Heart right ventricle (tissue), 16 donors: ENCODE data around the gene ZNF189. TPM values are rescaled to one million over a fixed set of nuclear protein-coding genes. Genes with fewer than 3 reads are reported as not detected.

Source experiments
- ATAC-seq, 8 donors: fragments of 200-7000 bp; cut with Tn5 transposase; one replicate each; pipeline ENCODE4 v1.9.1; 2020; ENCODE audit warnings: mild to moderate bottlenecking in 8 of 8, moderate library complexity in 8 of 8, moderate number of reproducible peaks in 1 of 8
- DNase-seq, 2 donors: peaks; one replicate each; pipeline ENCODE4 v3.0.0-alpha.2; 2020
- H3K27ac ChIP-seq, 10 donors: fragments of 200-600 bp; sonication (generic) in 2 of 10; one replicate each; pipeline versions ENCODE4 v1.5.0 to v1.8.0; 2020 to 2022; ENCODE audit warnings: mild to moderate bottlenecking in 3 of 10
- H3K27me3 ChIP-seq, 7 donors: fragments of 200-600 bp; one replicate each; pipeline ENCODE4 v1.8.0; 2021 to 2022; ENCODE audit warnings: mild to moderate bottlenecking in 2 of 7
- H3K36me3 ChIP-seq, 9 donors: fragments of 200-600 bp; sonication (generic) in 1 of 9; one replicate each; pipeline versions ENCODE4 v1.5.0 to v1.8.0; 2020 to 2022; ENCODE audit warnings: mild to moderate bottlenecking in 2 of 9
- H3K4me1 ChIP-seq, 9 donors: fragments of 200-600 bp; sonication (generic) in 1 of 9; one replicate each; pipeline versions ENCODE4 v1.5.0 to v1.8.0; 2020 to 2022; ENCODE audit warnings: mild to moderate bottlenecking in 4 of 9
- H3K4me3 ChIP-seq, 10 donors: fragments of 200-600 bp; sonication (generic) in 2 of 10; one replicate each; pipeline versions ENCODE4 v1.5.0 to v1.8.0; 2020 to 2022; ENCODE audit warnings: mild to moderate bottlenecking in 7 of 10, moderate library complexity in 2 of 10
- H3K9me3 ChIP-seq, 11 donors: fragments of 200-600 bp in 10 of 11; sonication (generic) in 2 of 11; one replicate each; pipeline versions ENCODE4 v1.5.0 to v1.8.0; 2013 to 2022; ENCODE audit warnings: mild to moderate bottlenecking in 2 of 11, control low read depth in 1 of 11, moderate library complexity in 1 of 11
- CTCF ChIP-seq, 9 donors: fragments of 200-600 bp; sonication (generic) in 2 of 9; IDR thresholded peaks; one replicate each; pipeline versions ENCODE4 v1.5.0 to v1.8.0; 2021 to 2022; ENCODE audit warnings: antibody characterized with exemption in 9 of 9, mild to moderate bottlenecking in 5 of 9, moderate library complexity in 1 of 9
- WGBS, 2 donors: extraction: QIAGEN DNeasy Blood & Tissue Kit; methylation state at CpG; one replicate each; pipeline ENCODE4 v1.1.7; 2013; ENCODE audit warnings: inconsistent platforms in 1 of 2; 5-methylcytosine and 5-hydroxymethylcytosine counted together
- intact Hi-C, 10 donors: fragments of 100-400 bp; cut with DNase I; formaldehyde crosslinking; loops; one replicate each; pipeline versions ENCODE4 v1.11.1 to v1.14.2; 2022
- polyA plus RNA-seq, 2 donors: library from polyadenylated mRNA; stranded (reverse); fragments of 200-250 nt; gene quantifications; one replicate each; pipeline ENCODE4 v1.2.3, GENCODE V29; 2013
- total RNA-seq, 10 donors: library from RNA; stranded (reverse); fragmentation: NEBNext Ultra II Directional in 3 of 10; extraction: Animal tissue kit (Norgen Biotek cat#: 25700) in 3 of 10; gene quantifications; one replicate each; pipeline versions ENCODE4 v1.2.1 to v1.2.4, GENCODE V29; 2021 to 2023
- donor health status: Arrhythmogenic right ventricular cardiomyopathy.
- donor health status: ischemic (EF 13 %, LVEDD 7.1; RV severe dilation, severe dysfunction).
- donor health status: healthy with polysubstance abuse.
- donor health status: DM: no; HTN: yes; CAD: no.
- donor health status: DM: no; HTN: no; CAD: no.
- donor health status: ischemic (EF 25% LVEDD 6.9; RV normal size, moderate dysfunction).
- donor health status: ischemic (EF 25% LVEDD 5.7; RV mildly dilated, moderate dysfunction).
- donor health status: healthy.
- donor health status: DM: yes; HTN: yes; CAD: no.
- donor health status: Ischemic cardiomyopathy.
- donor health status: ischemic (EF 35%, LVEDD 5.7; RV mildly dilated, moderate dysfunction).
- donor health status: nonischemic (EF 11% LVEDD 7.7; RV severe dilation, severe dysfunction).
- donor health status: DM: yes; HTN: yes; CAD: no.
- donor health status: PGD.
- donor health status: ischemic (EF 29% LVEDD 5.4; RV normal size, mild dysfunction).
- donor health status: nonischemic (EF 23%, LVEDD 6.1; RV moderate dilation, normal function).

ZNF189 gene
- total and polyA plus RNA-seq, 12 donors, result 10.9 to 28.0 (median 19.3) TPM

DNA sequence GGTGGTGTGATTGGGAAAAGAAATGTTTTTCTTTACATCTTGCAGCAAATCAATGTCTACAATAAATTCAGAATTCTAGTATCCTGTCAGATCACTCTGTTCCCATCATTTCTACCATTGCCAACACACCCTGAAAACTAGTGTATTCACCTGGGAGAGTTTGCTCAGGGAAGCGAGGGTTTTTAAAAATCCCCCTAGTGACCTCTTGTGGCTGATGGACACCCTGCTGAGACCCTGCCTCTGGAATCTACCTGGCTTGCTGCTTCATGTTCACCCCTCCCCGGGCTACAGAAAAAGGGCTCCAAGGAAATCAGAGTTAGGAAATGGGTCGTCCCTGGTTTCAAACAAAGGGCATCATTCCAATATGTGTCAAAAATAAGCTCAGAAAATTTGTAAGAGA lies 58.4 kb downstream of the ZNF189 start:
- DNase-seq (no peak), ATAC-seq (no peak)
- no peak overlapping the region for H3K27ac ChIP-seq
- intact Hi-C loops, result no loop called here
- TF ChIP-seq CTCF (IDR thresholded peaks at IDR 0.05), result peak in 4 of 9 donors; percentile 10 to 24 (median 14)
- H3K36me3 ChIP-seq, result no peaks in the 10 kb centered on the region
- no peaks in the 10 kb centered on the region for H3K4me1 ChIP-seq
- H3K4me3 ChIP-seq, result no peak overlapping the region
- 26 to 27% methylated on average over 3 of the region's 3 CpGs for WGBS, 2 donors
- no peaks in the 10 kb centered on the region for H3K9me3 ChIP-seq
- H3K27me3 ChIP-seq, result peaks cover 0 to 4% (median 0%) of the 10 kb centered on the region in 7 donors

- DNase-seq (peak in 1 of 2 donors; percentile 23), ATAC-seq (peak; percentile 63 to 89 (median 79))
- H3K27ac ChIP-seq, result no peak overlapping the region
- no peaks in the 10 kb centered on the region for H3K9me3 ChIP-seq
- no peaks in the 10 kb centered on the region for H3K36me3 ChIP-seq
- WGBS, 2 donors, result 38 to 46% methylated on average over 9 of the region's 9 CpGs
- intact Hi-C loops, result loop anchor here in 7 of 10 donors (1.0 to 2.0 kb wide), 3 partner anchors 70 to 72 kb away; no protein-coding TSS in a partner anchor
- H3K27me3 ChIP-seq, result peaks cover 0 to 6% (median 0%) of the 10 kb centered on the region in 7 donors
- no peak overlapping the region for H3K4me3 ChIP-seq
- no peaks in the 10 kb centered on the region for H3K4me1 ChIP-seq
- peak; percentile 47 to 86 (median 72) for TF ChIP-seq CTCF (IDR thresholded peaks at IDR 0.05)
These were observed 60.4 kb downstream of the ZNF189 start for GRCh38 chr9:101458963-101459631.

Other genes with a start within 250 kb of the ZNF189 start
- gene BAAT, start 13.8 kb upstream of the ZNF189 start, total RNA-seq, result under 1 TPM in 5 of 10 donors, not detected in 5; 0.06 to 0.15 (median 0.07) TPM
- gene BAAT, start 13.8 kb upstream of the ZNF189 start, polyA plus RNA-seq, result under 1 TPM; 0.03 to 0.15 TPM
- 10 to 100 TPM; 12.2 to 20.6 (median 16.6) TPM for gene MRPL50, start 233 bp upstream of the ZNF189 start, total RNA-seq
- 10 to 100 TPM in 1 of 2 donors, 1 to 10 TPM in 1; 9.0 to 10.5 TPM for gene MRPL50, start 233 bp upstream of the ZNF189 start, polyA plus RNA-seq
- gene ALDOB, start 36.9 kb downstream of the ZNF189 start, total RNA-seq, result 1 to 10 TPM in 1 of 10 donors, under 1 TPM in 7, not detected in 2; 0.19 to 1.4 (median 0.46) TPM
- gene ALDOB, start 36.9 kb downstream of the ZNF189 start, polyA plus RNA-seq, result under 1 TPM; 0.17 to 0.44 TPM
- gene RNF20, start 135.0 kb downstream of the ZNF189 start, total RNA-seq, result 10 to 100 TPM; 39.1 to 64.4 (median 58.2) TPM
- 10 to 100 TPM; 13.2 to 14.0 TPM for gene RNF20, start 135.0 kb downstream of the ZNF189 start, polyA plus RNA-seq
- not detected for gene PPP3R2, start 196.1 kb downstream of the ZNF189 start, total RNA-seq
- gene PPP3R2, start 196.1 kb downstream of the ZNF189 start, polyA plus RNA-seq, result not detected